ENCODE data around the gene PTPRC. TPM values are rescaled to one million over a fixed set of nuclear protein-coding genes. Genes with fewer than 3 reads are reported as not detected.

The PTPRC gene
- total RNA-seq, 2 experiments from 2014 or later, result 177 to 241 TPM

- H4K20me1 ChIP-seq (ENCODE audit: insufficient read depth, low read length), result no peaks in the 10 kb centered on the region
- no peak overlapping the region for H3K27ac ChIP-seq (ENCODE audit: low read depth, low read length, poor library complexity, severe bottlenecking)
- BruUV-seq (replicated peaks), result no TSS peak
- ChIA-PET CTCF (ENCODE audit: unreplicated experiment) (interaction anchor here (0.9 kb wide), 1 partner anchor 8 kb away, joined by 3 read pairs; no protein-coding TSS in a partner anchor), POLR2A (interaction anchor here (0.5 to 4.3 kb wide), 13 partner anchors 8 to 1407 kb away, joined by 3 to 16 read pairs (median 3); no protein-coding TSS in a partner anchor)
- no peaks in the 10 kb centered on the region for H3K79me2 ChIP-seq (ENCODE audit: insufficient read depth, low read depth, low read length)
- no peaks in the 10 kb centered on the region for H3K9me2 ChIP-seq (ENCODE audit: insufficient read depth, low read length)
- no peak overlapping the region for H3K4me3 ChIP-seq (ENCODE audit: low read depth, low read length, poor library complexity, severe bottlenecking)
- H2AFZ ChIP-seq (ENCODE audit: low read length), result no peak overlapping the region
- no peaks in the 10 kb centered on the region for H3K4me1 ChIP-seq (ENCODE audit: insufficient read depth, low read length, poor library complexity, severe bottlenecking)
- no peaks in the 10 kb centered on the region for H3K9me3 ChIP-seq (ENCODE audit: low read length)
- no peak overlapping the region for H3K4me2 ChIP-seq (ENCODE audit: low read length)
- no peak for DNase-seq (ENCODE audit: low spot score)
- peaks cover 85% of the 10 kb centered on the region for H3K36me3 ChIP-seq (ENCODE audit: insufficient read depth, low read length)
- TF ChIP-seq EZH2phosphoT487 (IDR thresholded peaks at IDR 0.05; ENCODE audit: borderline replicate concordance, low read depth, low read length) (no peak), CTCF (conservative IDR thresholded peaks at IDR 0.05; ENCODE audit: low read length) (no peak)
- intact Hi-C loops (cut with micrococcal nuclease; ENCODE audit: unreplicated experiment), result no loop called here
Measured at GRCh38 chr1:198723127-198723526, 84.3 kb downstream of the PTPRC start.

GRCh38 chr1:198725090-198725489 is 86.2 kb downstream of the PTPRC start:
- Histone ChIP-seq H3K9me2 (ENCODE audit: insufficient read depth, low read length) (no peaks in the 10 kb centered on the region), H4K20me1 (ENCODE audit: insufficient read depth, low read length) (no peaks in the 10 kb centered on the region), H3K4me1 (ENCODE audit: insufficient read depth, low read length, poor library complexity, severe bottlenecking) (no peaks in the 10 kb centered on the region), H3K4me2 (ENCODE audit: low read length) (no peak overlapping the region), H3K79me2 (ENCODE audit: insufficient read depth, low read depth, low read length) (no peaks in the 10 kb centered on the region), H3K36me3 (ENCODE audit: insufficient read depth, low read length) (peaks cover 85% of the 10 kb centered on the region), H3K9me3 (ENCODE audit: low read length) (no peaks in the 10 kb centered on the region), H3K4me3 (ENCODE audit: low read depth, low read length, poor library complexity, severe bottlenecking) (no peak overlapping the region), H3K27ac (ENCODE audit: low read depth, low read length, poor library complexity, severe bottlenecking) (no peak overlapping the region), H2AFZ (ENCODE audit: low read length) (no peak overlapping the region)
- DNase-seq (ENCODE audit: low spot score), result no peak
- no peak for TF ChIP-seq CTCF (conservative IDR thresholded peaks at IDR 0.05; ENCODE audit: low read length)
- no peak for TF ChIP-seq EZH2phosphoT487 (IDR thresholded peaks at IDR 0.05; ENCODE audit: borderline replicate concordance, low read depth, low read length)
- ChIA-PET POLR2A (no interaction called here), CTCF (ENCODE audit: unreplicated experiment) (no interaction called here)
- no TSS peak for BruUV-seq (replicated peaks)
- intact Hi-C loops (cut with micrococcal nuclease; ENCODE audit: unreplicated experiment), result no loop called here

- Histone ChIP-seq H3K9me2 (ENCODE audit: insufficient read depth, low read length) (no peaks in the 10 kb centered on the region), H3K4me2 (ENCODE audit: low read length) (no peak overlapping the region), H3K4me3 (ENCODE audit: low read depth, low read length, poor library complexity, severe bottlenecking) (no peak overlapping the region), H3K27ac (ENCODE audit: low read depth, low read length, poor library complexity, severe bottlenecking) (no peak overlapping the region), H4K20me1 (ENCODE audit: insufficient read depth, low read length) (no peaks in the 10 kb centered on the region), H3K36me3 (ENCODE audit: insufficient read depth, low read length) (peaks cover 87% of the 10 kb centered on the region), H3K79me2 (ENCODE audit: insufficient read depth, low read depth, low read length) (no peaks in the 10 kb centered on the region), H2AFZ (ENCODE audit: low read length) (no peak overlapping the region), H3K4me1 (ENCODE audit: insufficient read depth, low read length, poor library complexity, severe bottlenecking) (no peaks in the 10 kb centered on the region), H3K9me3 (ENCODE audit: low read length) (no peaks in the 10 kb centered on the region)
- no TSS peak for BruUV-seq (replicated peaks)
- CTCF ChIA-PET (ENCODE audit: unreplicated experiment), result no interaction called here
- intact Hi-C loops (cut with micrococcal nuclease; ENCODE audit: unreplicated experiment), result no loop called here
- TF ChIP-seq EZH2phosphoT487 (IDR thresholded peaks at IDR 0.05; ENCODE audit: borderline replicate concordance, low read depth, low read length) (no peak), CTCF (conservative IDR thresholded peaks at IDR 0.05; ENCODE audit: low read length) (no peak)
- DNase-seq (ENCODE audit: low spot score), result no peak
- POLR2A ChIA-PET, result interaction anchor here (0.9 kb wide), 1 partner anchor 8 kb away, joined by 3 read pairs; no protein-coding TSS in a partner anchor
Measured at GRCh38 chr1:198726455-198726854, 87.6 kb downstream of the PTPRC start.

All from OCI-LY7 (cell line).